ENCODE measurements around the gene GOLGA8N. TPM values are rescaled to one million over a fixed set of nuclear protein-coding genes. Genes with fewer than 3 reads are reported as not detected.
"Not testable (repeated sequence)": the region's sequence is repeated elsewhere in the genome, so short reads cannot be mapped to it uniquely, and the experiment has no call there.

The GOLGA8N gene
- polyA plus RNA-seq, 1 donor (not counting 4 experiments of a cell fraction or from before 2014, with no cell fraction given) = 0.87 TPM

- H3K36me3 ChIP-seq (ENCODE audit: control insufficient read depth in 2 of 2, extremely low read depth in 1 of 2, insufficient read depth in 2 of 2, low read length in 2 of 2); FAIRE-seq; H3K27me3 ChIP-seq (ENCODE audit: control insufficient read depth, extremely low read depth, insufficient read depth, low read length); H3K9me1 ChIP-seq (ENCODE audit: control insufficient read depth, extremely low read depth, insufficient read depth, low read length); dilution Hi-C loops (cut with MboI; ENCODE audit: extremely low pct_ligation_motif_present, low sequenced_read_pairs); H3K4me1 ChIP-seq (ENCODE audit: control insufficient read depth, extremely low read depth, insufficient read depth, low read length); H4K20me1 ChIP-seq (ENCODE audit: control insufficient read depth, extremely low read depth, insufficient read depth, low read length); DNase-seq (ENCODE audit: low read depth, low spot score); H3K9me3 ChIP-seq (ENCODE audit: control insufficient read depth, low read depth, low read length): not testable (repeated sequence)
- Histone ChIP-seq H3K4me3 (ENCODE audit: control insufficient read depth in 2 of 3, extremely low read depth in 1 of 3, insufficient read depth in 2 of 3, low read depth in 1 of 3, low read length in 3 of 3) (peak overlapping the region; percentile 58 to 71 (median 63)), H3K9ac (ENCODE audit: control insufficient read depth, extremely low read depth, insufficient read depth, low read length) (peak overlapping the region; percentile 76), H3K27ac (ENCODE audit: control insufficient read depth, insufficient read depth, low read length) (peak overlapping the region; percentile 73), H3K79me2 (ENCODE audit: control insufficient read depth, insufficient read depth, low read length) (peaks cover 31% of the 10 kb centered on the region), H3K4me2 (ENCODE audit: control insufficient read depth, extremely low read depth, insufficient read depth, low read depth, low read length) (peak overlapping the region; percentile 54), H2AFZ (ENCODE audit: control insufficient read depth, low read length) (peak overlapping the region; percentile 76)
These were observed 21.4 kb downstream of the GOLGA8N start for GRCh38 chr15:32614712-32615050.

- peak within 1 kb of the TSS; percentile 73 for H3K27ac ChIP-seq (ENCODE audit: control insufficient read depth, insufficient read depth, low read length)
- dilution Hi-C loops (cut with MboI; ENCODE audit: extremely low pct_ligation_motif_present, low sequenced_read_pairs); H3K9me3 ChIP-seq (ENCODE audit: control insufficient read depth, low read depth, low read length); FAIRE-seq; H4K20me1 ChIP-seq (ENCODE audit: control insufficient read depth, extremely low read depth, insufficient read depth, low read length); H3K9me1 ChIP-seq (ENCODE audit: control insufficient read depth, extremely low read depth, insufficient read depth, low read length); H3K27me3 ChIP-seq (ENCODE audit: control insufficient read depth, extremely low read depth, insufficient read depth, low read length); H3K36me3 ChIP-seq (ENCODE audit: control insufficient read depth in 2 of 2, extremely low read depth in 1 of 2, insufficient read depth in 2 of 2, low read length in 2 of 2); H3K4me1 ChIP-seq (ENCODE audit: control insufficient read depth, extremely low read depth, insufficient read depth, low read length): not testable (repeated sequence)
- peak within 1 kb of the TSS; percentile 88 for H2AFZ ChIP-seq (ENCODE audit: control insufficient read depth, low read length)
- H3K4me3 ChIP-seq (ENCODE audit: control insufficient read depth in 2 of 3, extremely low read depth in 1 of 3, insufficient read depth in 2 of 3, low read depth in 1 of 3, low read length in 3 of 3) = peak within 1 kb of the TSS; percentile 58 to 84 (median 71)
- peak within 1 kb of the TSS; percentile 69 for H3K4me2 ChIP-seq (ENCODE audit: control insufficient read depth, extremely low read depth, insufficient read depth, low read depth, low read length)
- peak within 1 kb of the TSS; percentile 82 for H3K9ac ChIP-seq (ENCODE audit: control insufficient read depth, extremely low read depth, insufficient read depth, low read length)
- H3K79me2 ChIP-seq (ENCODE audit: control insufficient read depth, insufficient read depth, low read length) = peaks cover 34% of the 10 kb centered on the region
- DNase-seq (ENCODE audit: low read depth, low spot score) = peak; percentile 52
These were observed 22.0 kb downstream of the GOLGA8N start, which contains the start of gene ARHGAP11A for GRCh38 chr15:32615051-32615870. Gene ARHGAP11A (plus strand): TSS chr15:32615504. CDS start chr15:32616212, 708 bp downstream.

GRCh38 chr15:32615871-32616426, 22.7 kb downstream of the GOLGA8N start:
- peak overlapping the region; percentile 69 for H3K4me2 ChIP-seq (ENCODE audit: control insufficient read depth, extremely low read depth, insufficient read depth, low read depth, low read length)
- peak overlapping the region; percentile 88 for H2AFZ ChIP-seq (ENCODE audit: control insufficient read depth, low read length)
- H3K9me3 ChIP-seq (ENCODE audit: control insufficient read depth, low read depth, low read length); H4K20me1 ChIP-seq (ENCODE audit: control insufficient read depth, extremely low read depth, insufficient read depth, low read length); dilution Hi-C loops (cut with MboI; ENCODE audit: extremely low pct_ligation_motif_present, low sequenced_read_pairs); H3K27me3 ChIP-seq (ENCODE audit: control insufficient read depth, extremely low read depth, insufficient read depth, low read length); DNase-seq (ENCODE audit: low read depth, low spot score); FAIRE-seq; H3K9me1 ChIP-seq (ENCODE audit: control insufficient read depth, extremely low read depth, insufficient read depth, low read length); H3K36me3 ChIP-seq (ENCODE audit: control insufficient read depth in 2 of 2, extremely low read depth in 1 of 2, insufficient read depth in 2 of 2, low read length in 2 of 2); H3K4me1 ChIP-seq (ENCODE audit: control insufficient read depth, extremely low read depth, insufficient read depth, low read length): not testable (repeated sequence)
- H3K27ac ChIP-seq (ENCODE audit: control insufficient read depth, insufficient read depth, low read length) = peak overlapping the region; percentile 68
- peak overlapping the region; percentile 58 to 84 (median 71) for H3K4me3 ChIP-seq (ENCODE audit: control insufficient read depth in 2 of 3, extremely low read depth in 1 of 3, insufficient read depth in 2 of 3, low read depth in 1 of 3, low read length in 3 of 3)
- peaks cover 35% of the 10 kb centered on the region for H3K79me2 ChIP-seq (ENCODE audit: control insufficient read depth, insufficient read depth, low read length)
- H3K9ac ChIP-seq (ENCODE audit: control insufficient read depth, extremely low read depth, insufficient read depth, low read length) = peak overlapping the region; percentile 82
